ENCODE measurements around the gene WIPI1.

- TF ChIP-seq CTCF (conservative IDR thresholded peaks at IDR 0.05) = no peak
- TF ChIP-seq ZFX (IDR thresholded peaks at IDR 0.05) = no peak
Measured at GRCh38 chr17:68440526-68440925, 16.8 kb downstream of the WIPI1 start.

Measured in C4-2B (cell line).